Esophagus squamous epithelium (tissue), 5 donors: Measurements from ENCODE around the gene TNNI3. TPM values are rescaled to one million over a fixed set of nuclear protein-coding genes. Genes with fewer than 3 reads are reported as not detected.
"Not testable (repeated sequence)": the region's sequence is repeated elsewhere in the genome, so short reads cannot be mapped to it uniquely, and the experiment has no call there.

Experiments used
- DNase-seq: peaks from one replicate; lab custom pipeline; 2025; lab: John Stamatoyannopoulos, UW
- H3K27ac ChIP-seq, 4 donors: fragments of 200-600 bp; sonication (generic); one replicate each; pipeline ENCODE4 v1.5.1; 2016 to 2019; ENCODE audit warnings: mild to moderate bottlenecking in 1 of 4
- H3K27me3 ChIP-seq, 4 donors: fragments of 200-600 bp; sonication (generic); 1 replicate in 3 of 4; 2 replicates in 1 of 4; pipeline versions ENCODE4 v1.5.1 to v1.6.0; 2017 to 2021; ENCODE audit warnings: antibody characterized with exemption in 1 of 4
- H3K36me3 ChIP-seq, 3 donors: fragments of 200-600 bp; sonication (generic); one replicate each; pipeline ENCODE4 v1.5.1; 2016 to 2019
- H3K4me1 ChIP-seq, 3 donors: fragments of 200-600 bp; sonication (generic); one replicate each; pipeline ENCODE4 v1.5.1; 2017 to 2019
- H3K4me3 ChIP-seq, 4 donors: fragments of 200-600 bp; sonication (generic); 1 replicate in 3 of 4; 2 replicates in 1 of 4; pipeline ENCODE4 v1.5.1; 2016 to 2019; ENCODE audit warnings: mild to moderate bottlenecking in 2 of 4, moderate library complexity in 1 of 4
- H3K9me3 ChIP-seq, 3 donors: fragments of 200-600 bp; sonication (generic); one replicate each; pipeline ENCODE4 v1.5.1; 2016 to 2019
- POLR2A ChIP-seq, 4 donors: fragments of 450-650 bp; IDR thresholded peaks; one replicate each; pipeline ENCODE4 v1.6.1; 2017; ENCODE audit warnings: antibody characterized with exemption in 4 of 4, mild to moderate bottlenecking in 4 of 4, moderate library complexity in 3 of 4
- WGBS, 2 donors: methylation state at CpG; one replicate each; pipeline ENCODE4 v1.1.5; 2018; 5-methylcytosine and 5-hydroxymethylcytosine counted together
- intact Hi-C: fragments of 100-400 bp; cut with DNase I; formaldehyde crosslinking; loops from one replicate; pipeline ENCODE4 v1.15.0; 2022
- total RNA-seq, 4 donors: library from RNA; depleted of rRNA; stranded (reverse); fragments of >200 nt; gene quantifications; one replicate each; pipeline ENCODE4 v1.1.0, GENCODE V29; 2016
- TF ChIP-seq, protein P1 (sequence below), 6 experiments: fragments of 450-650 bp in 4 of 6; fragments of 200-600 bp in 2 of 6; sonication (generic) in 2 of 6; IDR thresholded peaks; one replicate each; pipeline ENCODE4 v1.5.1; 2016 to 2019; ENCODE audit warnings: antibody characterized with exemption in 6 of 6, mild to moderate bottlenecking in 4 of 6, moderate library complexity in 4 of 6
- donor health status: DM: yes; HTN: yes; CAD: no.

Gene TNNI3
- total RNA-seq = not detected

DNA sequence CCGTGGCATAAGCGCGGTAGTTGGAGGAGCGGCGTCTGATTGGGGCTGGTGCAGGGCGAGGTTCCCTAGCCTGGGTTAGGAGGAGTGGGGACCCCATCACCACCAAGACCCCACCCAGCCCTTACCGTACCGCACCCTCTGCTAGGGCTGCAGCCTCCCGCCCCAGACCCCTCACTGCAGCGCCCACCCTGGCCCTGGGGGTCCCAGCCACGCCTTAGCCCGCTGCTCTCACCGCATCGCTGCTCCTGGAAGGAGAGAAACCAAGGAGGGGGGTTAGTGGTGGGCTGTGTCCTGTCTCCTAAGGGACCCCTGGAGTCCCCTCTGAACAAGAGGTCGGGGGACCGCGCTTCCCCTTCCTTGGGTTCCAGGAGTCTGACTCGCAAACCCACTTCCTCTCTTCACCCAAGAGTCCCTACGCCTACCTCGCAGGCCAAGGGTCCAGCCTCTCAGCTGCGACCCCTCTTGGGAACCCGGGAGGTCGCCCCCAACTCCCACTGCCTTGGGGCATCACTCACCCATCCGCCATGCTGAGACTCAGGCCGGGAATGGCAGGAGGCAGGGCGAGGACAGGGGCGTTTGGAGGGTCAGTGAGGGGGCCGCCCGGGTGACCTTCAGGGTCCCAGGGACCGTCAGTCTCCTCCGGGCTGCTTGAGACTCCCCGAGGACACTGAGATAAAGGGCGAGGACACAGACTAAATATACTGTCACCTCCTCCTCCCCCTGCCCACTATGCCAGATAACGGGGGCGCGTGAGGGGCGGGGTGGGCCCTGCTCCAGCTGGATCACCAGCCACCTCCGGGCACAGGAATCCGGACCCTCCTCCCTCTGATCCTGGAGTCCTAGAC lies at the start of gene TNNI3:
TSS of gene TNNI3 (minus strand) at position 669 of the 845 bp plus-strand sequence. CDS start at position 526, 143 bp downstream.
- intact Hi-C loops = no loop called here
- H3K9me3 ChIP-seq = no peaks in the 10 kb centered on the region
- DNase-seq = no peak
- TF ChIP-seq POLR2A (IDR thresholded peaks at IDR 0.05) = no peak
- TF ChIP-seq, protein P1, sequence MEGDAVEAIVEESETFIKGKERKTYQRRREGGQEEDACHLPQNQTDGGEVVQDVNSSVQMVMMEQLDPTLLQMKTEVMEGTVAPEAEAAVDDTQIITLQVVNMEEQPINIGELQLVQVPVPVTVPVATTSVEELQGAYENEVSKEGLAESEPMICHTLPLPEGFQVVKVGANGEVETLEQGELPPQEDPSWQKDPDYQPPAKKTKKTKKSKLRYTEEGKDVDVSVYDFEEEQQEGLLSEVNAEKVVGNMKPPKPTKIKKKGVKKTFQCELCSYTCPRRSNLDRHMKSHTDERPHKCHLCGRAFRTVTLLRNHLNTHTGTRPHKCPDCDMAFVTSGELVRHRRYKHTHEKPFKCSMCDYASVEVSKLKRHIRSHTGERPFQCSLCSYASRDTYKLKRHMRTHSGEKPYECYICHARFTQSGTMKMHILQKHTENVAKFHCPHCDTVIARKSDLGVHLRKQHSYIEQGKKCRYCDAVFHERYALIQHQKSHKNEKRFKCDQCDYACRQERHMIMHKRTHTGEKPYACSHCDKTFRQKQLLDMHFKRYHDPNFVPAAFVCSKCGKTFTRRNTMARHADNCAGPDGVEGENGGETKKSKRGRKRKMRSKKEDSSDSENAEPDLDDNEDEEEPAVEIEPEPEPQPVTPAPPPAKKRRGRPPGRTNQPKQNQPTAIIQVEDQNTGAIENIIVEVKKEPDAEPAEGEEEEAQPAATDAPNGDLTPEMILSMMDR (IDR thresholded peaks at IDR 0.05) = no peak
- 40 to 60% methylated on average over 1 to 3 of the region's 39 CpGs for WGBS, 2 donors
- H3K27me3 ChIP-seq = peaks cover 5 to 84% (median 16%) of the 10 kb centered on the region in 4 donors
- no peak within 1 kb of the TSS for H3K27ac ChIP-seq
- peak within 1 kb of the TSS in 1 of 4 donors; percentile 22 for H3K4me3 ChIP-seq
- H3K4me1 ChIP-seq = peaks cover 0 to 43% (median 17%) of the 10 kb centered on the region in 3 donors
- H3K36me3 ChIP-seq = no peaks in the 10 kb centered on the region

DNA sequence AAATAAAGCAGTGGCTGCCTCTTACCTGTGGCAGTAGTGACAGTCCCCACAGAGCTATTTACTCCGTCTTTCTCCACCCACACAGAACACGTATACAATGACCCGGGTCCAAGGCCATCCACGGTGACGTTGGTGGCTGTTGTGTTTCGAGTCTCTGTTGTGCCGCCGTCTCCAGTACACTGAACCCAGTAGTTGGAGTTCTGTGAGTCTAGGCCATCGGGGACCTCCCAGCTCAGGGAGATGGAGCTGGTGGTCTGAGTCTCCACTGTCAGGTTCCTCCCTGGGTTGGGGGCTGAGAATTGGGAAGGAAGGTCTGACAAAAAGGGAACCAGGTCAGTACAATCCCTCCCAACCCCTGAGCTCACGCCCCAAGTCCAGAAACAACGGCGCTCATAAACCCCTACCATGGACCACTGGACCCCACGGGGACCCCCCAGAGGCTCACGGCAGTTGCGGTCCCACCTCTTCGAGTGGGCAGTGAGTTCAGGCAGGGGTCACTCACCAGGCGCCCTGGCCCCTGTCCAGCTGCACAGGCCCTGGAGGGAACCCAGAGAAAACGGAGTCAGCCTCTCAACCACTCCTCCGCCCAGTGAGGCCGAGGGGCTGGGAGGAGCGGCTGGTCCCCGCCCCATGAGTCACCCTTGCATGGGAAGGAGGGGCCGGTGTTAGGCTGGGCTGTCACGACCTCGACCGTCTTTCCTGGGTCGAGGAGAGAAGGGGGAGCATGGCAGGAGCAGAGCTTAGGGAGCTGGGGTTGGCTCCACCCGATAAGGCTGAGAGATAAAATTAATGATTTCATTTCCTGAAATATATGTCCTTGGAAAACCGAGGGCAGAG lies 49.4 kb upstream of the TNNI3 start:
- Histone ChIP-seq H3K27me3 (peaks cover 0 to 45% (median 0%) of the 10 kb centered on the region in 4 donors), H3K4me3 (peak overlapping the region in 2 of 4 donors; percentile 4 to 50), H3K27ac (peak overlapping the region in 2 of 4 donors; percentile 39 to 62), H3K4me1 (peaks cover 9 to 31% (median 17%) of the 10 kb centered on the region in 3 donors), H3K36me3 (no peaks in the 10 kb centered on the region), H3K9me3 (no peaks in the 10 kb centered on the region)
- TF ChIP-seq, protein P1 (IDR thresholded peaks at IDR 0.05) = no peak
- peak in 2 of 4 donors; percentile 34 to 45 for TF ChIP-seq POLR2A (IDR thresholded peaks at IDR 0.05)
- WGBS, 2 donors = 26 to 39% methylated on average over 8 to 9 of the region's 29 CpGs
- intact Hi-C loops = no loop called here
- no peak for DNase-seq

DNA sequence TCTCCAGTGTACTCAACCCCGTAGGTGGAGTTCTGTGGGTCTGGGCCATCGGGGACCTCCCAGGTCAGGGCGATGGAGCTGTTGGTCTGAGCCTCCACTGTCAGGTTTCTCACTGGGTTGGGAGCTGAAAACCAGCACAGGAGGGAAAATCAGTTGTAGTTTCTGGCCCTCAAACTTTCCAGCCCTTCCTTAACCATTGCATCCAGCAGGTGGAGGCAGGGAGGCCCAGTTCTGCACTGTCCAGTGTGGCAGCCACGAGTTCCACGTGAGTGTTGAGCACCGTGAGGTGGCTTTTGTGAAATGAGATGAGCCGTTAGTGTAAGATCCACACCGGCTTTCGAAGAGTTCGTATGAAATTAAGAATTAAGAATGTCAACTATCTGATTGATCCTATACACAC lies 44.7 kb upstream of the TNNI3 start:
- H3K36me3 ChIP-seq, H3K27ac ChIP-seq, DNase-seq, intact Hi-C loops, H3K9me3 ChIP-seq, H3K4me3 ChIP-seq, H3K4me1 ChIP-seq: not testable (repeated sequence)
- H3K27me3 ChIP-seq = peaks cover 0 to 62% (median 0%) of the 10 kb centered on the region in 4 donors
- 50 to 63% methylated on average over 2 to 7 of the region's 10 CpGs for WGBS, 2 donors

DNA sequence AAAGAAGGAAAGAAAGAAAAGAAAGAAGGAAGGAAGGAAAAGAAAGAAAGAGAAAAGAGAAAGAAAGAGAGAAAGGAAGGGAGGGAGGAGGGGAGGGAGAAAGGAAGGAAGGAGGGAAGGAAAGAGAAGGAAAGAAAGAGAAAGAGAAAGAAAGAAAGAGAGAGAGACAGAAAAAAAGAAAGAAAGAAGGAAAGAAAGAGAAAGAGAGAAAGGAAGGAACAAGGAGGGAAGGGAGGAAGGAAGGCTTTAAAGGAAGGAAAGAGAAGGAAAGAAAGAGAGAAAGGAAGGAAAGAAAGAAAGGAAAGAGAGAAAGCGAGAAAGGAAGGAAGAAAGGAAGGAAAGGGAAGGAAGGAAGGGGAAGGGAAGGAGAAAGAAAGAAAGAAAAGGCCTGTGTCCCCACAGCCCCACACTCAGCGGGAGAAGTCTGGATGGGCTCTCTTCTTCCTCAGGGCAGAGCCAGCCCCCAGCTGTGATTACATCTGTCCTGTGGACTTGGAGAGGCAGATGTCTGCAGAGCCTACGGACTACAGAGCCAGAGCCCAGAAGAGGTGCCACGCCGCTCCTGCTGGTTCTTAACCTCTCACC lies 42.2 kb upstream of the TNNI3 start:
- H3K36me3 ChIP-seq = no peaks in the 10 kb centered on the region
- intact Hi-C loops = no loop called here
- WGBS, 2 donors = 41 to 76% methylated on average over 5 of the region's 5 CpGs
- TF ChIP-seq, protein P1 (IDR thresholded peaks at IDR 0.05) = no peak
- TF ChIP-seq POLR2A (IDR thresholded peaks at IDR 0.05) = no peak
- peaks cover 0 to 38% (median 0%) of the 10 kb centered on the region in 4 donors for H3K27me3 ChIP-seq
- H3K9me3 ChIP-seq = no peaks in the 10 kb centered on the region
- no peak overlapping the region for H3K4me3 ChIP-seq
- DNase-seq = no peak
- no peak overlapping the region for H3K27ac ChIP-seq
- H3K4me1 ChIP-seq = no peaks in the 10 kb centered on the region

DNA sequence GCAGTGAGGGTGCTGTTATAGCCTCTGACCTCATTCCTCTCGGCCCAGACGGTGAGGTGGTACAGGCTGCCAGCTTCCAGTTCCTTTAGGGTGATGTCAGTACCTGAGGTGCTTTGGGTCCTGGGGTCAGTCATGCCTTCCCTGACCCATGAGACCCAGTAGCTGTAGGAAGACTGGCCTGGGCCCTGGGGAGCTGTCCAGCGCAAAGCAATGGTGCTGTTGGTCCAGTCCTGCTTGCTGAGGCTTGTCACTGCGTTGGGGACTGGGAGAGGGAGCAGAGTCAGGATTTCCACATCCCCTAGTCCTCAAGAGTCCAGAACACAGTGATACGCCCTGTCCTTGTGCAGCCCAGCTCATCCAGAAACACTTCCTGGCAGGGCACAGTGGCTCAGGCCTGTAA lies 41.1 kb upstream of the TNNI3 start:
- DNase-seq = no peak
- no peak overlapping the region for H3K27ac ChIP-seq

More for the DNA sequence above, 41.1 kb upstream of the TNNI3 start:
- H3K4me3 ChIP-seq = no peak overlapping the region
- H3K27me3 ChIP-seq = peaks cover 0 to 29% (median 0%) of the 10 kb centered on the region in 4 donors
- H3K36me3 ChIP-seq = no peaks in the 10 kb centered on the region
- intact Hi-C loops = no loop called here
- no peaks in the 10 kb centered on the region for H3K9me3 ChIP-seq
- no peaks in the 10 kb centered on the region for H3K4me1 ChIP-seq
- 38 to 77% methylated on average over 1 to 4 of the region's 5 CpGs for WGBS, 2 donors
- no peak for TF ChIP-seq POLR2A (IDR thresholded peaks at IDR 0.05)
- TF ChIP-seq, protein P1 (IDR thresholded peaks at IDR 0.05) = no peak
